ENCODE measurements around the gene TMEM135.
"Not testable (repeated sequence)": the region's sequence is repeated elsewhere in the genome, so short reads cannot be mapped to it uniquely, and the experiment has no call there.

Gene TMEM135

DNA sequence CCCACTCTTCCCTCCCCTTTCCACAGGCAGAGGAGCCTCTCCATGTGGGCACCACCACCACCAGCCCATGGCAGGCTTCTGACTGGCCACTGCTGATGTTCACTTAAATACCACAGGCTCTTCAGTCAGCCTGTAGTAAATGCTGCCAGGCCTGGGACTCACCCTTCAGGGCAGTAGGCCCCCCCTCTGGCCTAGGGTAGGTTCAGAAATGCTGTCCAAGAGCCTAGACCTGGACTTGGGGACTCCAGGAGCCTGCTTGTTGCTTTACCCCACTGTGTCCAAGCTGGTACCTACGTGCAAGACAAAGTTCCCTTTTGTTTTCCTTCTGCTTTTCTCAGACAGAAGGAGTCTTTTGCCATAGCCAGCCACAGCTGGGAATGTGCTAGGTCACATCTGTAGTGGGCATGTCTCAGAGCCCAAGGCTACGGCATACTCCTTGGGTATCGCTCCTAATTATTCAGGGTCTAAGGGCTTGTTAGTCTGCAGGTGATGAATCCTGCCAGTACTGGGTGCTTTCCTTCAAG is 38.6 kb downstream of the TMEM135 start:
- in situ Hi-C loops (cut with MboI; ENCODE audit: low sequenced_read_pairs) = no loop called here

DNA sequence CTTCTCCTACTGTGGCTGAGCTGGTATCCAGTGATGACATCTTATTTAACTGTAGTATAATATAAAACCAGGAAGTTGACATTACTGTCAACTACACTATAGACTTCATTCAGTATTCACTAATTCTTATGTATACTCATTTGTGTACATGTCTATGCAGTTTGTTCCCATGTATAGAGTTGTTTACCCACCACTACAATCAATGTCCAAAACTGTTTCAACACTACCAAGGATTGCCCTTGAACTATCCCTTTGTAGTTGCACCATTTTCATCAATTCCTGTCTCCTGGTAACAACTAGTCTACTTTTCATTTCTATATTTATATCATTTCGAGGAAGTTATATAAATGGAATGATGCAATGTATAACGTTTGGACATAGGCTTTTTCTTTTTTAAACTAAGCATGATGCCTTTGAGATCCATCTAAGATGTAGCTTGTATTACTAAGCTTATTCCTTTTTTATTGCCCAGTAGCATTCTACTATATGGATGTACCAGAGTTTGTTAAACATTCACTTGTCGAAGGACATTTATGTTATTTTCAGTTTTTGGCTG is 39.2 kb downstream of the TMEM135 start:
- in situ Hi-C loops (cut with MboI; ENCODE audit: low sequenced_read_pairs) = no loop called here

DNA sequence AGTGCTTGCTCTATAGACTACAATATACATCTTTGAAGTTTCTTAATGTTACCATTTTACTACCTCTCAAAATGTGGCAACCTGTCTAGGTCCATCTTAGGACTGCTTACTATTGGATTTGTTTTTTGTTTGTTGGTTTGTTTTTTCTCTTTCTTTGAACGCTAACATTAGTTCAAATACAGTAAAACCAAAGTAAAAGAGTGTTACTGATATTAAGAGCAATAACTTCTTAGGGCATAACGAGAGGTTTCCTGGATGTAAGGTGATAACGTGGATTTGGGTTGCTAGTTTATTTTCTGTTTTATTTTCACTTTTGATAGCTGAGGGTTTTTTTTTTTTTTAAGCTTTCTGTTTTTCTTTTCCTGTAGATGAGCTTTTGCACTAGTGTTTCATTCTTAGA is 43.6 kb downstream of the TMEM135 start:
- in situ Hi-C loops (cut with MboI; ENCODE audit: low sequenced_read_pairs) = no loop called here

DNA sequence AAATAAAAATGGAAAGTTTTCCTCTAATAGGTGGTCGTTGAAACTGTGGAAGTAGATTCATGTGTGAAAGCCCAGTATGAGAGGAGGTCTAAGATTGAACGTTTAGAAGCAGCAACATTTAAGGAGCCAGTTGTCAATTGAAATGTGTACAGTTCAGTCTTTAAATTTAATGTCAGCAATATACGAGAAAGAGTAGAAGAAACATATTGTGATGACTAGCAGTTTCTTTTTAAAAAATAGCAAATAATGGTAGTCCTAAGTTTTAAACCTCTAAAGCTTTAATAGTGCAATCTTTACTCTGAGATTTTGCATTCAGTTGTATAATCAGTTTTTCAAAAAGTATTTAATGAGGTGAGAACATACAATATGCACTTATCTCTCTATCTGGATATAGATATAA is 44.9 kb downstream of the TMEM135 start:
- in situ Hi-C loops (cut with MboI; ENCODE audit: low sequenced_read_pairs) = no loop called here

DNA sequence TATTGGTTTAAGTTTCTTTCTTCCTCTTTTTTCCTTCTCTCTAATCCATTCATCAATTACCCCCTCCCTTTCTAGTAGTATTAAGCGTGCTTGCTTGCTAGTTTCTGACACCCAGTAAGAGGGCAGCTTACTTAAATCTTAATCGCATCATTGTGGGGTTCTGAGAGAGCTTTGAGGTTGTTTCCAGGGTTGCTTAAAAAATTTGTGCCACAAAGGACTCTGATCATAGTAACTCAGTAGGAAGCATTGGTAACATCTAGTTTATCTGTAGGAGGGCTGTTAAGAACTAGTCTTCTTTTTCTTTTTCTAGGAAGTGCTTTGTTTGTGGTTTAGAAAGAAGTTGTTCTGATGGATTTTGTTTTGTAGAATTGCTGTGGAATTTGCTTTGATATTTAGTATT is 45.3 kb downstream of the TMEM135 start:
- in situ Hi-C loops (cut with MboI; ENCODE audit: low sequenced_read_pairs) = no loop called here

DNA sequence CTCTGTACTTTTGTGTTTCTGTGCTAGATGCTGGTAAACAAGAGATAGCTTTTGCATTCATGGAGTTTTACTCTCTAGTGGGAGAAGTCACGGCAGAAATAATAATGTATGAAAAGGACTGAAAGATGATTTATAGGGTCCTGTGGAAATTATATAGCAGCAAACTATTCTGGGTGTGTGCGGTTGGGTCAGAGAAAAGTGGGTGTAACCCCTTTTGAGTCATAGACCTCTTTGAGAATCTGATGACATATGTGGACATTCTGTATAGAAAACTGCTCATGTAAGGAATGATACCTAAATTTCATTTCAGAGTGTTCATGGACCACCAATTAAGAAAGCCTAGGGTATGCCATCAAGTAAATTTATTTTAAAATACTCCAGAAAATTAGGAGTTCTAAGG is 54.4 kb downstream of the TMEM135 start:
- in situ Hi-C loops (cut with MboI; ENCODE audit: low sequenced_read_pairs) = no loop called here

DNA sequence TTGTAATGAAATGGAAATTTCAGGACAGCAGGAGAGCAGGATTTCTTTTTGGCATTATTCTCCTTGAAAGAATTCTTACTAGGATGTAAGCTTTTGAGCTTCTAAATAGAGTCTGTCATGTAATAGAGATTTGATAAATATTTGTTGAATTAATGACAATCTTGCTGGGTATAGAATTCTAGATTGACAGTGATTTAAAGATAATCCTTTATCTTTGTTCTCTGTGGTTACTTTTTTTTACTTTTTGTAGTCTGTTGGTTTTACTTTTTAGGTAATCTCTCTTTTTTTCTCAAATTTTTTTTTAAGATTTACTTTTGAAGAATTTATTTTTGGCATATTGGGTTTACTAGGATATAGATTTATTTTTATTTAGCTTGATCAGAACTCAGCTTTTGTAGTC is 54.8 kb downstream of the TMEM135 start:
- in situ Hi-C loops (cut with MboI; ENCODE audit: low sequenced_read_pairs) = no loop called here

DNA sequence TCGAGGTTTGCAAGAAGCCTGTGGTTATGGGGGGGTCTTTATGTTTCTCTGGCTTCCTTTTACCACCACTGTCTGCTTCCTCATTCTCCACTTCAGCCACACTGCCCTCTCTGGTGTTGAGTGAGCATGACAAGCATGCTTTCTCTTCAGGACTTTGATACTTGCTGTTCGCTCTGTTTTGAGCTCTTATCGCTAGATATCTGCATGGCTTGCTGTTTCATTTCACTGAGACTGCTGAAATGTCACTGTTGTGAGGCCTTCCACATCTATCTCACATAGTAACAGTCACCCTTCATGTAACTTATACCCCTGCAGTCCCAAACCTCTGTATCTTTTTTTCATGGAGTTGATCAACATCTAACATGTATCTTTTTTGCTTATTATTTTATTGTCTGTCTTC is 59.8 kb downstream of the TMEM135 start:
- in situ Hi-C loops (cut with MboI; ENCODE audit: low sequenced_read_pairs) = no loop called here

DNA sequence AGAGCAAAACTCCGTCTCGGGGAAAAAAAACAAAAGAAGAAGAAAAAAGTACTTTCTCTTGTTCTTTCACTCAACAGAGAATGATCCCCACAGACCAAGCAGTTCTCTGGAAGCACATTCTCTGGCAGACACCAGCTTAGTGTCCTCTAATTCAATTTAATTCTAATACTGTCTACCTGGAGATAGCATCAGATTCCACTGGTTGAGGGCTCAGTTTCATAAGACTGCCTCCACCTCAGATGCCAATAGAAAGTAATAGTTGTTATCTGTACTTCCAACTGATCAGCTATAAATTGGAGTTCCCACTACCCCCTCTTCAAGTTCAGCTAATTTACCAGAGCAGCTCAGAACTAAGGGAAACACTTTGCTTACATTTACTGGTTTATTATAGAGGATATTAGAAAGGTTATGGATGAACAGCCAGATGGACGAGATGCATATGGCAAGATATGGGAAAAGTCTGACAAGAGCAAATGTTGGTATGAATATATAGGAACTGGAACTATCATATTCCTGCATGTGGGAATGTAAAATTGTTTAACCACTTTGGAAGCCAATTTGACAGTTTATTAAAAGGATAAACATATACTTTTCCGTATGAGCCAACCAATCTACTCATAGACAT is 64.3 kb downstream of the TMEM135 start:
- in situ Hi-C loops (cut with MboI; ENCODE audit: low sequenced_read_pairs) = no loop called here

DNA sequence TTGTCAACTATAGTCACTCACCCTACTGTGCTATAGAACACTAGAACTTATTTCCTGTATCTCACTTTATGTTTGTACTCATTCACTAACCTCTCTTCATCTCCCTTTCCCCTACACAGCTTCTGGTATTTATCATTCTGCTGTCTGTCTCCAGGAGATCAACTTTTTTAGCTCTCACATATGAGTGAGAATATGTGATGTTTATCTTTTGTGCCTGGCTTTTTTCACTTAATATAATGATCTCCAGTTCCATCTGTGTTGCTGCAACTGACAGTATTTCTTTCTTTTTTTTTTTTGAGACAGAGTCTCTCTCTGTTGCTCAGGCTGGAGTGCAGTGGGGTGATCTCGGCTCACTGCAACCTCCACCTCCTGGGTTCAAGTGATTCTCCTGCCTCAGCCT is 68.1 kb downstream of the TMEM135 start:
- in situ Hi-C loops (cut with MboI; ENCODE audit: low sequenced_read_pairs) = not testable (repeated sequence)

DNA sequence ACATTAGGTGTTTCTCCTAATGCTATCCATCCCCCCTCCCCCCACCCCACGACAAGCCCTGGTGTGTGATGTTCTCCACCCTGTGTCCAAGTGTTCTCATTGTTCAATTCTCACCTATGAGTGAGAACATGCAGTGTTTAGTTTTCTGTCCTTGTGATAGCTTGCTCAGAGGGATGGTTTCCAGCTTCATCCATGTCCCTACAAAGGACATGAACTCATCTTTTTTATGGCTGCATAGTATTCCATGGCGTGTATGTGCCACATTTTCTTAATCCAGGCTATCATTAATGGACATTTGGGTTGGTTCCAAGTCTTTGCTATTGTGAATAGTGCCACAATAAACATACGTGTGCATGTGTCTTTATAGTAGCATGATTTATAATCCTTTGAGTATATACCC is 69.6 kb downstream of the TMEM135 start:
- in situ Hi-C loops (cut with MboI; ENCODE audit: low sequenced_read_pairs) = not testable (repeated sequence)

DNA sequence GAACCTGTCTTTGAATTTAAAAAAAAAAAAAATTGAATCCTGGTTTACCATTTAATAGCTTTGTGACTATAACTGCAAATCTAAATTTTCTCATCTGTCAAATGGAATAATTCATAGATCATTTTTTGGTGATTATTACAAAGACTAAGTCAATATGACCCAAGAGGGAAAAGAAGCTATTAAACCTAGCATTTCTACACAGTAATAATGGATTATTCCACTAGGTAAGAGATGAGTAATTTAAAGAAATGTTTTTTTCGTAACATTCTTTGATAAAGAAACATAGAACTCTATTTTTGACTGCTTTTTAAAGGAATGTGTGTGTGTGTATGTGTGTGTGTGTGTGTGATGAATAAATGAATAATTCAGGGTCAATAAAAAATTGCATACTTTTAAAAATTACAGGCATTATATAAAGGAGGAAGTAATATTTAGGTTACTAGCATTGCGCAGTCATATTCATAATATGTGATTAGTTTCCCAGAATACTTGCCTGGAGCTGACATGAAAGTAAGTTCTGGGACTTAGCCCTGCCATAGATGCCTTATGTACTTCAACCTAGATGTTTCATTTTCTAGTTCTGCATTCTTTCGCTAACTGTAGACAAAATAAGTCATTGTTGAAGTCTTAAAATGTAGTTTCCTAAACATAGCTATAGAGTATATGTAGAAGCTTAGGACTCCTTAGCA is 72.9 kb downstream of the TMEM135 start:
- in situ Hi-C loops (cut with MboI; ENCODE audit: low sequenced_read_pairs) = no loop called here

DNA sequence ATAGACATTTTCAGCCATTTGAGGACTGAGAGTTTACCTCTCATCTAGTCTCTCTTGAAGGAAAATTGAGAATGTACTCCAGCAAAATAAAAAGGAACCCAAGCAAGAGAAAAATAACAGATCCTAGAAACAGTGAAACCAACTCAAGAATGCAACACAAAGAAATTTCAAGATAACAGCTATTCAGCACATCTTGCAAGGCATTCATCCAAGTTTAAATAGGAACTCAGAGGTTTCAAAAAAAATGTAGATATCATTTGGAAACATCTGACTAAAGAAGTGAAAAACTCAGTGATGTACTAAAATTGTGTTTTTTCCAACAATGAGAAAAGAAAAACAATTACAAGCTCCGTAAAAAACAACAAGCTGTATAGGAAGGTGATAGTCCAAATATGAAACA is 76.4 kb downstream of the TMEM135 start:
- in situ Hi-C loops (cut with MboI; ENCODE audit: low sequenced_read_pairs) = no loop called here

DNA sequence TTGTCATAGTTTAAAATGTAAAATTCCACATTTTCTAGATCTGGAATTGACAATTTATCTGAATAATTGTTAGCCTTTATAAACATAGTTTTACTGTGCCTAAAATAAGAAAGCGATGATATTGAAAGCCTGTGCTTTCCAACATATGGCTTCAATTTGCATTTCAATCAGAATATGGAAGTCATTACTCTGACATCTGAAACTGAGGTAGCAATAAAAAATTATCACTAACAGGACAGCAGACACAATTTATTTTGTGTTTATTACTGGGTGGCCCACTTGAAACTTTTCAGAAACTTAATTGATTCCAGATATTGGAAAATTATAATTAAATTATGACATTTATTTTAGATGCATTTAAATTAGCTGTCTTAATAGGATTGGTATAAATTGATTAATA is 78.5 kb downstream of the TMEM135 start:
- in situ Hi-C loops (cut with MboI; ENCODE audit: low sequenced_read_pairs) = no loop called here

DNA sequence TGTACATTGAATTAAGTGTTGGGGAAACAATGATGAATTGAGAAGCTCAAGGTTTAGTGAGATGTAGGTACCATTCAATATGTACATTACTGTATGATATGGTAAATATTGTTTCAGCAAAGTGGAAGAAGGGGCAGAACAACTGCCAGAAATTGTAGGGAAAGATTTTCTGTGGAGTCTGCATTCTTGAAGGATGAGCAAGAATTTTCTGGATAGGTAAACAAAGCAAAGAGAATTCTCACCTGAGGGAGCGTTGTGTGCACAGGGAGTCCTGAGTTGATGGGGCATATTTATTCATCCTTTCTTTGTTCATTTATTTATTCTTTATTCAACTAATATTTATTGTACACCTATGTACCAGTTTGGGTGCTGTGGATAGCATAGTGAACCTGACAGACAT is 83.2 kb downstream of the TMEM135 start:
- in situ Hi-C loops (cut with MboI; ENCODE audit: low sequenced_read_pairs) = no loop called here

DNA sequence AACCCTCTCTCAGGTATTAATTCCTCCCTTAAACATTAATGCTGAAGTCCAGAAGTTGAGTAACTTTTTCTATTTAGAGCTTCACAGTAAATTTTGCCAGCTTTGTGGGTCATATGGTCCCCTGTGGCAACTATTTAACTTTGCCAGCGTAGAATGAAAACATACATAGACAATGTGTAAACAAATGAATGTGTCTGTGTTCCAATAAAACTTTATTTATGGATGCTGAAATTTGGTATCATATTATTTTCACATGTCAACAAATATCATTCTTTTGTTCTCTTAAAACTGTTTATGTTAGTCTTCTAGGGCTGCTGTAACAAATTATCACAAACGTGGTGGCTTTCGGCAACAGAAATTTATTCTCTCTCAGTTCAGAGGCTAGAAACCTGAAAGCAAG is 85.1 kb downstream of the TMEM135 start:
- in situ Hi-C loops (cut with MboI; ENCODE audit: low sequenced_read_pairs) = no loop called here

DNA sequence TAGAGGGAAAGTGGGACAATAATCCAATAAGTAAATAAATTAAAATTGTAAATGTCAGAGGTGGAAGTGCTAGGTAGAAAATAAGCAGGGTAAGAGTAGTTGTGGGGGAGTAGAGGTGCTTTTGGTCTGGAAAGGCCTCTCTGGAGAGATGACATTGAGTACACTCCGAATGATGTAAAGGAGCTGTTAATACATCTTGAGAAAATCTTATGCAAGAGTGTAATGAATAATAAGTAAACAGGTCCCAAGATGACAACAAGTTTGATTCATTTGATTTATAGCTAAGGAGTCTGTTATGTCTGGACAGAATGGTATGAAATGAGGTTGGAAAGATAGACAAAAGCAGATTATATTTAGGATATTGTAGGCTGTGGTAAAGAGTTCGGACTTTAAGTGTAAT is 87.5 kb downstream of the TMEM135 start:
- in situ Hi-C loops (cut with MboI; ENCODE audit: low sequenced_read_pairs) = no loop called here

DNA sequence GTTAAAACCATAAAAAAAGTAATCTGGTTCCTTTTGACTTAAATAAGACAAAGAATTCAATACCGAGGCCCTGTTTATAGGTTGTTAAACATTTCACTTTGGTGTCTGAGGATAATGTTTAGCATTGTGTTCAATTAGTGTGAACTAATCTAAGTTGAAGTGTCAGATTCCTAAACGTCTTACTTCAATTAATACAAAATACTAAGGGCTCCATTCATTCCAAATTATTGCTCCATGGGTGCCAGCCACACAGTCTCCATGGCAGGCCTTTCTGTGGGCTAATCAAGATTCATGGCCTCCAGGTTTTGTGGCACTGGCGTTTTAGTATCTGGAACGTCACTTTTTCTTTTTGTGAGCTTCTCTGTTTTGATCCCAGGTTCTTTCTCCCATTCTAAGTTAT is 89.4 kb downstream of the TMEM135 start:
- in situ Hi-C loops (cut with MboI; ENCODE audit: low sequenced_read_pairs) = no loop called here

DNA sequence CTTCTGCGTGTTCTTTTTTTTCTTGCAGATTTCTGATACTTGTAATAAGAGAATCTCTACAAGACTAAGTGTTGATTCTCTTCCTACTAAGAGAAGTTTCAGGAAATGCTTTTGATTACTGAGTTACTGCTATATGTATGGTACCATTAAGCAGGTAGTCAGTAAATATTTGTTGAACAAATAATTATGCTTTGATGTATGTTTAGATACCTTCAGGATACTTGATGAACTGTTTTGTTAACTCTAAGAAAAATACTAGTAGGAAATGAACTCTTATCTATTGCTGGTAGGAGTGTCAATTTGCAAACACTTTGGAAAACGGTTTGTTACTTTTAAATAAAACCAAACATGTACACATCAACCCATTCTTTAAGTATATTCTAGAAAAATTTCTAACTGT is 90.6 kb downstream of the TMEM135 start:
- in situ Hi-C loops (cut with MboI; ENCODE audit: low sequenced_read_pairs) = no loop called here

DNA sequence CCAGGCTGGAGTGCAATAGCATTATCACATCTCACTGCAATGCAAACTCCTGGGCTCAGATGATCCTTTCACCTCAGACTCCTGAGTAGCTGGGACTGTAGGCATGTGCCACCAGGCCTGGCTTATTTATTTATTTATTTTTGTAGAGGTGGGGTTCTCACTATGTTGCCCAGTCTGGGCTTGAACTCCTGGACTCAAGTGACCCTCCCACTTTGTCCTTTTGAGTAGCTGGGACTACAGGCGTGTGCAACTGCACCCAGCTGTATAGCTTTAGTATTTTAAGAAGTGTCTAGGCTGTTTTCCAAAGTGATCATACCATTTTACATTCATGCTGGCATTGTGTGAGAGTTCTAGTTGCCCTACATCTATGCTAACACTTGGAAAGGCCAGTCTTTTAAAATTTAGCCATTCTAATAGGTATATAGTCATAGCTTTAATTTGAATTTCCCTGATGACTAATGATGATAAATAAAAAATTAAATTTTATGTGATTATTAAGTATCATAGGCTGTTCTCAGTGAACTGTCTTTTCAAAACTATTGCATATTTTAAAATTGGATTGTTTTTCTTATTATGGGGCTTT is 96.9 kb downstream of the TMEM135 start:
- in situ Hi-C loops (cut with MboI; ENCODE audit: low sequenced_read_pairs) = no loop called here

DNA sequence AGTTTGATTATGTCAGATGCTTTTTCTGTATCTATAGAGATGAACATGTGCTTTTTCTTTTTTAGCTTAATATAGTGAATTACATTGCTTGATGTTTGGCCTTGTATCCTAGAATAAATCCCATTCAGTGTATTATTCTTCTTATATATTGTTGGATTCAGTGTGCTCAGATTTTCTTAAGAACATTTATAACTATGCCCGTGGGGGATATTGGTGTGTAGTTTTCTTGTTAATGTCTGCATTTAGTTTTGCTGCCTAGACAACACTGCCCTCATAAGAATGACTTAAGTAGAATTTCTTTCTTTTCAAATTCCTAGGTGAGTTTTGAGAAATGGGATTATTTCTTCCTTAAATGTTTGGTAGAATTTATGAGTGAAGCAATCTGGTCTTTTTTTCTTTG is 98.5 kb downstream of the TMEM135 start:
- in situ Hi-C loops (cut with MboI; ENCODE audit: low sequenced_read_pairs) = no loop called here

DNA sequence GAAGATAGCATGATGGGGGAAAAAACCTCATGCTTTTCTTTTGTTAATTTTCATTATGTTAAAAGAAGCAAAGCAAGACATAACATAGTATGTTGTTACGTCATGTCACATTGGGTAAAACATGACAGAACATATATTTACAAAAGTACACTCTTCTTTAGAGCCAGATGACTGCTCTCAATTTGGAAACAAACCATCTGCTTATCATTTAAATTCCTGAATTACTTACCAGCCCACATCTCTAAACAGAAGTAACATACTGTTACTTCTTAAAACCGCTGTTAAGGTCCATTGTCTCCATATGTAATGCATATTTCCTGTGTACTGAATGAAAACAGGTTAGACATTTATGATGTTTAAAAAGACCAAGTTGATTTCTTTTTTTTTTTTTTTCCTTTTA is 100.0 kb downstream of the TMEM135 start:
- in situ Hi-C loops (cut with MboI; ENCODE audit: low sequenced_read_pairs) = no loop called here

All from HL-60/S4 (cell line).